ENCODE results near the gene MAML2. TPM values are rescaled to one million over a fixed set of nuclear protein-coding genes. Genes with fewer than 3 reads are reported as not detected.

The MAML2 gene
- total and polyA plus RNA-seq, 4 donors = 0.56 to 2.1 (median 1.4) TPM

GRCh38 chr11:96125400-96125799, 217.6 kb downstream of the MAML2 start:
- H3K4me3 ChIP-seq (ENCODE audit: low read depth in 1 of 3, low read length in 3 of 3) = no peak overlapping the region
- no peaks in the 10 kb centered on the region for H3K36me3 ChIP-seq (ENCODE audit: control insufficient read depth in 4 of 4, insufficient read depth in 3 of 4, low read depth in 1 of 4, low read length in 3 of 4)
- H3K4me1 ChIP-seq (ENCODE audit: control insufficient read depth in 4 of 4, insufficient read depth in 4 of 4, low read length in 3 of 4) = no peaks in the 10 kb centered on the region
- no peaks in the 10 kb centered on the region for H3K9me3 ChIP-seq (ENCODE audit: control insufficient read depth in 4 of 4, low read length in 3 of 4)
- H3K27me3 ChIP-seq (ENCODE audit: control insufficient read depth in 4 of 4, insufficient read depth in 4 of 4, low read length in 3 of 4) = peaks cover 0 to 3% (median 0%) of the 10 kb centered on the region in 4 donors
- DNase-seq (ENCODE audit: low spot score) = no peak
- no peak for TF ChIP-seq REST (IDR thresholded peaks at IDR 0.05)
- TF ChIP-seq RXRA (IDR thresholded peaks at IDR 0.05) = no peak
- no peak for TF ChIP-seq SP1 (IDR thresholded peaks at IDR 0.05)
- no peak for TF ChIP-seq ZBTB33 (IDR thresholded peaks at IDR 0.05)
- TF ChIP-seq EGR1 (IDR thresholded peaks at IDR 0.05; ENCODE audit: low read depth in 2 of 2) = no peak
- no peak for TF ChIP-seq FOXA2 (IDR thresholded peaks at IDR 0.05)
- no peak for TF ChIP-seq NR2F2 (IDR thresholded peaks at IDR 0.05)
- TF ChIP-seq HNF4A (conservative IDR thresholded peaks at IDR 0.05) = no peak
- no peak for TF ChIP-seq FOXA1 (IDR thresholded peaks at IDR 0.05)
- no peak for TF ChIP-seq RAD21 (IDR thresholded peaks at IDR 0.05)
- no peak for TF ChIP-seq TAF1 (conservative IDR thresholded peaks at IDR 0.05)
- no peak overlapping the region for H3K9ac ChIP-seq (ENCODE audit: low read depth in 1 of 2, low read length in 2 of 2)
- 53% methylated on average over 7 of the region's 7 CpGs for WGBS
- no peak overlapping the region for H3K27ac ChIP-seq (ENCODE audit: low read depth in 1 of 2, low read length in 2 of 2)

- Histone ChIP-seq H3K9ac (ENCODE audit: low read depth in 1 of 2, low read length in 2 of 2) (no peak overlapping the region), H3K4me3 (ENCODE audit: low read depth in 1 of 3, low read length in 3 of 3) (no peak overlapping the region), H3K4me1 (ENCODE audit: control insufficient read depth in 4 of 4, insufficient read depth in 4 of 4, low read length in 3 of 4) (no peaks in the 10 kb centered on the region), H3K36me3 (ENCODE audit: control insufficient read depth in 4 of 4, insufficient read depth in 3 of 4, low read depth in 1 of 4, low read length in 3 of 4) (no peaks in the 10 kb centered on the region), H3K9me3 (ENCODE audit: control insufficient read depth in 4 of 4, low read length in 3 of 4) (no peaks in the 10 kb centered on the region), H3K27me3 (ENCODE audit: control insufficient read depth in 4 of 4, insufficient read depth in 4 of 4, low read length in 3 of 4) (no peaks in the 10 kb centered on the region), H3K27ac (ENCODE audit: low read depth in 1 of 2, low read length in 2 of 2) (no peak overlapping the region)
- TF ChIP-seq TAF1 (conservative IDR thresholded peaks at IDR 0.05) (no peak), EGR1 (IDR thresholded peaks at IDR 0.05; ENCODE audit: low read depth in 2 of 2) (no peak), CTCF (IDR thresholded peaks at IDR 0.05; ENCODE audit: low read depth, low read length, missing input control) (no peak), GABPA (IDR thresholded peaks at IDR 0.05 in 1 of 2, conservative IDR thresholded peaks at IDR 0.05 in 1 of 2) (no peak), SP1 (IDR thresholded peaks at IDR 0.05) (no peak), HNF4A (conservative IDR thresholded peaks at IDR 0.05) (no peak), NR2F2 (IDR thresholded peaks at IDR 0.05) (no peak)
- WGBS = 90% methylated on average over 2 of the region's 2 CpGs
- no peak for DNase-seq (ENCODE audit: low spot score)
Measured at GRCh38 chr11:96124155-96124554, 218.8 kb downstream of the MAML2 start.

Data from liver (tissue), 9 donors.